Measurements from ENCODE around the gene PDE6A. TPM values are rescaled to one million over a fixed set of nuclear protein-coding genes. Genes with fewer than 3 reads are reported as not detected.
"Not testable (repeated sequence)": the region's sequence is repeated elsewhere in the genome, so short reads cannot be mapped to it uniquely, and the experiment has no call there.

The PDE6A gene
- total RNA-seq, 1 donor from 2014 or later = not detected

DNA sequence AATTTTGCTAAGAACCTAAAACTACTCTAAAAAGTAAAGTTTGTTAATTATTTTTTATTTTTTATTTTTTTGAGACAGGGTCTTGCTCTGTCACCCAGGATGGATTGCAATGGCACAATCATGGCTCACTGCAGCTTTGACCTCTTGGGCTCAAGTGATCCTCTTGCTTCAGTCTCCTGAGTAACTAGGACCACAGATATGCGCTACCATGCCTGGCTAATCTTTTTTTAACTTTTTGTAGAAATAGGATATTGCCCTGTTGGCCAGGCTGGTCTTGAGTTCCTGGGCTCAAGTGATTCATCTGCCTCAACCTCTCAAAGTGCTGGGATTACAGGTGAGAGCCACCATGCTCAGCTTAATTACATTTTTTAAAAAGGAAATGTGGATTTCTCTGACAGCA, 45.8 kb downstream of the PDE6A start:
- no peak for DNase-seq (ENCODE audit: low spot score in 2 of 2)
- FAIRE-seq = no peak

DNA sequence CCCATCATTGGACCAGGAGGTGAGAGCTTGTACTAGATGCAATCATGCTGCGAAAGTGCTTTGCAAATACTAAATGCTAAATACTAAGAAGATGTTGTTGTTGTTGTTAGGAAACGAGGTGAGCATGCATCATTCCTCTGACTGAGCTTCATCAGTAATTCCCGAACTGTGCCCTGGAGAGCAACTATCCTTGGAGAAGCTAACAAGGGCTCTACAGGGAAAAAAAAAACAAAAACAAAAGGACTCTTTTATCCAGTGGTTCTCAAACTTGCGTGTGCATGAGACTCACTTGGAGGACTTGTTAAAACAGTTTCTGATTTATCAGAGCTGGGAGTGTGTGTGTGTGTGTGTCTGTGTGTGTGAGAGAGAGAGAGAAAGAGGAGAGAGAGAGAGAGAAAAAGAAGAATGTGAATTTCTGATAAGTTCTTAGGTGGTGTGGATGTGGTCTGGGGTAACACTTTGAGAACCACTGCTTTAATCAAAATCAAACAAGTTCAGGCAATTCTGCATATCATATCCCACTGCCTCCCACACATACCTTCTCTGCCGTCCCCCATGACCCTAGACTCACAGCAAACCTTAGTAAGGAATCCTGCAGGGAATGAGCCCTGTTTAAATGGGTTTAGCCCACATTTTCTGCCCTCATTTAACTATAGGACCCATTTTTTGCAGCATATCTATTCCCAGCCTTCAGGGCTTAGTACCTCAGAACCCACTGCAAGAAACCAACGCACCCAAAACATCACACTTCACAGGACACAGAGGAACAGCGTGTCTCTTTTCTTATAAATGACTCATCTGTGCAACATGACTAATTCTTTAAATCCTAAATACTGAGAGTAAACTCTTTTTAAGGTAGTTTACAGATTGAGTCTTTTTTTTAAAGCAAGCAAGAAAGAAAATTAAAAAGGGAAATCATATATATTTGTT, 48.9 kb downstream of the PDE6A start:
- DNase-seq (ENCODE audit: low spot score in 2 of 2) (no peak), FAIRE-seq (no peak)

DNA sequence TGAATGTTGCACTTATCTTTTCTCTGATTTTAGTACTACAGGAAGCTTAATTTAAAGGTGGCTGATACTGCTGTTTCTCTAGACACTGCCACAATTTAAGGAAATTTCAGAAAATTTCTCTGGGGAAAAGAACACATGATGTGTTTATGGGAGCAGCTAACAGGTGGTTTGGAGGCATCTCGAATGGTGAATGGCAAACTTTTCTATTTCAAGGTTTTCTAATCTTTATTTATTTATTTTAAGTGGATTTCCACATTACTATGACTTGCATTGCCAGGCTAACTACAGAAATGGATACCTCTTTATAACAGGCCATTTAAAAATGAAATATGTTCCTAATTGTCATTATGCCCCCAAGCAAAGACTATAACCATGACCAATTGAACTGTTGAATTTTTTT, 50.4 kb downstream of the PDE6A start:
- no peak for DNase-seq (ENCODE audit: low spot score in 2 of 2)
- no peak for FAIRE-seq

DNA sequence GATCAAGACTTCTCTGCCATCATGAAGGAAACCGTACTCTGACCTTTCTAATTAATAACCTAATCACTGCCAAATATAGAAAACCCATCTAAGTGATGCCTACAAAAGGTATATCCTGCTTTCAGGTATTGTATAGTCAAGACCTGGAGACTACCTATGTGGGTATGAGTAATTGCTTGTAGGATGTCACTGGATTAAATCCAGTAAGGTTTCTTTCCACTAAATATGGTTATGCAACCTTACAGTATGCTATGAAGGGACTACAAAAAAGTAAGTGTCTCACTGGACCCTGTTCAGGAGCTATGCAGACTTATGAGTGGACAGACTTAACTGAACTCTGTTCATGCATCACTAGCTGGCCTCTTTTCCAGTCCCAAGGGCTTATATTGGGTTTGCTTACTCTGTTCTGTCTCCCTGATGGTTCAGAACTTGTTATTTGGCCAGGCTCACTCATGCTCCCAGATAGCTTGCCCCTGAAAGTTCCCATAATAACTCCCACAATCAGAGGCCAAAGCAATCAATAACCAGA, 51.1 kb downstream of the PDE6A start:
- DNase-seq (ENCODE audit: low spot score in 2 of 2) = no peak
- no peak for FAIRE-seq

- no peak for FAIRE-seq
- DNase-seq (ENCODE audit: low spot score in 2 of 2) = no peak
These were observed 52.0 kb downstream of the PDE6A start for GRCh38 chr5:149892594-149892993.

DNA sequence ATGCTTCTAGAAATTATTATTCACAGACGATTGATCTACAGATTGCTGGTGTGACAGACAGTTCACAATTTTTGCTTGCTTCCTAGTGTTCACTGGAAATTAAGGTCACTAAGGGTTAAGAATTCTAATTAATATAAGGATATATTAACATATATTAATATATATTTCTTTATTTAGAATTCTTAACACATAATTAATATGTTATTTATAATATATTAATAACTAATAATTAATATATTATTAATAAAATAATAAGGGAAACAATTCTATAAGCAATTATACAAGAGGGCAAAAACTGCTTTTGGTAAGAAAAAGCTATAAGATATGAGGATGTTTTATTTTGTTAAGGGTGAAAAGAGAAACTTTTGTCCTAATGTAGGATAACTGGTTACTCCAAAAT, 56.3 kb downstream of the PDE6A start:
- DNase-seq (ENCODE audit: low spot score in 2 of 2) (no peak), FAIRE-seq (no peak)

GRCh38 chr5:149887622-149888183, 56.9 kb downstream of the PDE6A start:
- FAIRE-seq = no peak
- DNase-seq (ENCODE audit: low spot score in 2 of 2) = no peak

DNA sequence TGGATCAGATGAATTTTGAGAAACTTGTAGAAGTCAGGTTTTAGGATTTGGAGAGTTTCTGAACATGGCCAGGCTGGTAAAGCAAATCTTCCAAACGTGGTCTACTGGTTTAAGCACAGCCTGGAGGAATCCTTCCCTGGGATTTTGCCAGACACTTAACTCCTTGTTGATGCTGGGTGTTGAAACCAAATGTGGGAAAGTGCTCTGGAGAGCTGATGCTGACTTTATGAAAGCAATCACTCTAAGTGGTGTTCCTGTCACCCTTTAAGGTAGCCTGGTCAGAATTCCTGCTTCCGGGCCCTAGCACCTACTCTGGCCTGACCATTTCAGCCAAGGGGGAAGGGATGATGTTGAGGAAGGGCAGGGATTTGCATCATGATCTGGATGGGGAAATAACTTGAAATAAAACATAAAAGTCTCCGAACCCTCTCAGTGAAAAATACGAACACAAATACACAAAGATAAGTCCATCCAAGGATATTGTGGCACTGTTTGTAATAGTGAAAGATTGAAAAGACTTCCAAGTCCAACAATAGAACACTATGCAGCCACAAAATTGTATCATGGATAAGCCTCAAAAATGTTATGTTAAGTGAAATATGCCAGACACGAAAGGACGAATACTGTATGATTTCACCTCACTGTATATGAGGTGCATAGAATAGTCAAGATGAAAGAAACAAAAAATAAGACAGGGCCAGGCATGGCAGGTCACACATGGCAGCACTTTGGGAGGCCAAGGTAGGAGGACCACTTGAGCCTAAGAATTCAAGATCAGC, 57.7 kb downstream of the PDE6A start:
- FAIRE-seq (no peak), DNase-seq (ENCODE audit: low spot score in 2 of 2) (no peak)

DNA sequence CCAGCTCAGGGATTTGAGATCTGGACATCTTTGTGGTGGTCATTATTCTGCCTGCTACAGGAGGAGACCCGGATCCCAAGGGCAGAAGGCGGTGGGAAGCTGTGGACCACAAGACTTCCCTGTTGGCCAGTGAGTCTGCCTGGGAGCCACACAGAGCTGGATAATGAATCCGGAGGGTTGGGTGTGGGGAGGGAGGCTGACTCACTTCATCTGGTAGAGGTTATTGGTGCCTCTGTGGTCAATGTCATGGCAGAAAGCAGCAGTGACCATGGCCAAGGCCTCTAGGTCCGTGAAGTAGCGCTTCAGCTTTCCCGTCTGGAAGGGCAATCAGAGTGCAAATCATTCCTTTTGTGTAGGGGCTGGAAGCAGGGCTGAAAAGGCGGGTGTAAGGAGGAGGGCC, 58.5 kb downstream of the PDE6A start:
- FAIRE-seq (no peak), DNase-seq (ENCODE audit: low spot score in 2 of 2) (no peak)

DNA sequence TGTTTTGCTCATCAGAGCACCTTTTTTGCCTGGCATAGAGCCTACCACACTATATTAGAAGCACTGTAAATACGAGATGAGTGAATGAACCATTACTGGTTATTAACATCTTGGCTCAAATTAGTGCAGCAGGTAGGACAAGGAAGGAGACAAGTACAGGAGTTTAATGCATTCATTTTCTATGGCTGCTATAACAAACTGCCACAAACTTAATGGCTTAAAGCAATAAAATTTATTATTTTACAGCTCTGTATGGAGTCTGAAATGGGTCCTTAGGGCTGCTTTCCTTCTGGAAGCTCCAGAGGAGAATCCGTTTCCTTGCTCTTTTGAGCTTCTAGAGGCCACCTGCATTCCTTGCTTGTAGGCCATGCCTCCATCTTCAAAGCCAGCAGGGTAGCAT, 59.1 kb downstream of the PDE6A start:
- FAIRE-seq = no peak
- DNase-seq (ENCODE audit: low spot score in 2 of 2) = no peak

DNA sequence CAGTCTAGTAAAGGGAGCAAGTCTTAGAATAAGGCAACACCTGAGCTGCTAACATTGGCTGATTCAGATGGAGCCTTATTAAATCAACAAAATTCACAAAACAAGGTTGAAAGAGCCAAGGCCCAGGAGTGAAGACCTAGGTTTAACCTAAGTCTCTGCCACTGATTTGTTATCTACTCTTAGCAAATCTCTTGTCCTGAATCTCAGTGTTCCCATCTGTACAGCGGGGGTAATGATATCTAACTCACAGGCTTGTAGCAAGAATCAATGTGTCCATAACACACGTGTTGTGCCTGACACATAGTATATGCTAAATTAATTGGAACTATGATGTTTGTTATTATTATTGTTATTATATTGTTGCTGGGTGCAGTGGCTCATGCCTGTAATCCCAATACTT, 61.0 kb downstream of the PDE6A start:
- no peak for FAIRE-seq
- no peak for DNase-seq (ENCODE audit: low spot score in 2 of 2)

DNA sequence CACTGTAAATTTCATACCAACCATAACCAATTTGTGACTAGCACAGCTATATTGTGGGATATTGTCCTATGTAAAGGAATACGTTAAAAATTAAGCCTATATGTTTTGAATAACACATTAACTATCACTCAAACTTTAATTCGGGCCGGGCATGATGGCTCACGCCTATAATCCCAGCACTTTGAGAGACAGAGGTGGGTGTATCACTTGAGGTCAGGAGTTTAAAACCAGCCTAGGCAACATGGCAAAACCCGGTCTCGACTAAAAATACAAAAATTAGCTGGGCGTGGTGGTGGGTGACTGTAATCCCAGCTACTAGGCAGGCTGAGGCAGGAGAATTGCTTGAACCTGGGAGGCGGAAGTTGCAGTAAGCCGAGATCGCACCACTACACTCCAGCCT, 62.0 kb downstream of the PDE6A start:
- not testable (repeated sequence) for DNase-seq (ENCODE audit: low spot score in 2 of 2); FAIRE-seq

GRCh38 chr5:149881874-149882273, 62.7 kb downstream of the PDE6A start:
- FAIRE-seq (no peak), DNase-seq (ENCODE audit: low spot score in 2 of 2) (no peak)

DNA sequence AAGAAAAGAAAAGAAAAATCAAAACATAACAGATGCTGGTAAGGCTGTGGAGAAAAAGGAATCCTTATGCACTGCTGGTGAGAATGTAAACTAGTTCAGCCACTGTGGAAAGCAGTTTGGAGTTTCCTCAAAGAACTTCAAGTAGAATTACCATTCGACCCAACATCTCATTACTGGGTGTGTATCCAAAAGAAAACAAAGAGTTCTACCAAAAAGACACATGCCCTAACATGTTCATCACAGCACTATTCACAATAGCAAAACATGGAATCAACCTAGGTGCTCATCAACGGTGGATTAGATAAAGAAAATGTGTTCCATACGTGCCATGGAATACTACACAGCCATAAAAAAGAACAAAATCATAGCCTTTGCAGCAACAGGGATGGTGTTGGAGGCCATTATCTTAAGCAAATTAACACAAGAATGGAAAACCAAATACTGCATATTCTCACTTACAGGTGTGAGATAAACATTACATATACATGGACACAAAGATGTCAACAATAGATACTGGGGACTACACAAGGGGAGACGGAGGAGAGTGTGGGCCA, 63.4 kb downstream of the PDE6A start:
- FAIRE-seq (no peak), DNase-seq (ENCODE audit: low spot score in 2 of 2) (no peak)

- FAIRE-seq; DNase-seq (ENCODE audit: low spot score in 2 of 2): not testable (repeated sequence)
These were observed 65.0 kb downstream of the PDE6A start for GRCh38 chr5:149879593-149879992.

DNA sequence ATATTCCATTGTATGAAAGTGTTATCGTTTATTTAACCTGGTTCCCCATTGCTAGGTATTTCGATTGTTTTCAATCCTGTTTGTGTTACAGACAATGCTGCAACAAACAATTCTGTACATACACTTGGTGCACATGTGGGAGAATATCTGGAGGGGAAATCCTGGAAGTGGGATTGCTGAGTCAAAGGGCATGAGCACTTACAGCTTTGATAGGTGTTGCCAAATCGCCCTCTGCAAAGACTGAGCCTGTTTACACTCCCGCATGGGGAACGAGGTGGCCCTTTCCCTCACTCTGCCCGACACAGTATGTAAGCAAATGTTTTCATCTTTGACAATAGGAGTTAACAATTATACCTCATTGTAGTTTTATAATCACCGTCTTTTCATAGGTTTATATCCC, 66.2 kb downstream of the PDE6A start:
- FAIRE-seq = no peak

DNA sequence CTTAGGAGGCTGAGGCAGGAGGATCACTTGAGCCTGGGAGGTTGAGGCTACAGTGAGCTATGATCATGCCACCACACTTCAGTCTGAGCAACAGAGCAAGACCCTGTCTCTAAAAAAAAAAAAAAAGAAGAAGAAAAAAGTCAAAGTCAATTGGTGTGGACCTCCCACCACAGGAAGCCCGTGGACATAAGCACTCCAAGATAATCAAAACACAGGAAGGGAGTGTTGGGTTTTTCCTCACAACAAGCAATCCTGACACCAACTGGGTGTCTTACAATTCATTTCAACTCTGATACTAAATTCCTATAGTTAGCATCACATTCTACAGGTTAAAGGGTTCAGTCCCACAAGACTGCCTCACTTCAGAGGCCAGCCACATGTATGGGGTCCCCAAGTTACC, 70.7 kb downstream of the PDE6A start:
- DNase-seq (ENCODE audit: low spot score in 2 of 2) (no peak), FAIRE-seq (no peak)

More for the DNA sequence above, 66.2 kb downstream of the PDE6A start:
- no peak for DNase-seq (ENCODE audit: low spot score in 2 of 2)

- FAIRE-seq (no peak), DNase-seq (ENCODE audit: low spot score in 2 of 2) (no peak)
These were observed 72.1 kb downstream of the PDE6A start for GRCh38 chr5:149872351-149873040.

DNA sequence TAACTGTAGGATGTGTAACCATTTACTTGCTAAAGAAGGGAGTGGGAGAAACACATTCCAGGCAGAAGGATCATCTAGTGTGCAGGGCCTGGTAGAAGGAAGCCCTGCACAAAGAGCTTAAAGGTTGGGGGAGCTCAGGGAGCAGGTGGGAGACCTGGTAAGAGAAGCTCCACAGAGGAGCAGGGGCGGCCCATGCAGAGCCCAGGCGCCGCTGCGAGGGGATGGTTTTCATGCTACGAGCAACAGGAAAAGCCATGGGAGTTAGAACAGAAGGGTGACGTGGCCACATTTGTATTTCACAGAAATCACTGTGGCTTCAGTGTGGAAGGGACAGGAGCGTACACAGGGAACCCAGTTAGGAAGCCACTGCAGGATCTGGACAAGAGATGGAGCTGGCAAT, 73.1 kb downstream of the PDE6A start:
- no peak for FAIRE-seq

DNA sequence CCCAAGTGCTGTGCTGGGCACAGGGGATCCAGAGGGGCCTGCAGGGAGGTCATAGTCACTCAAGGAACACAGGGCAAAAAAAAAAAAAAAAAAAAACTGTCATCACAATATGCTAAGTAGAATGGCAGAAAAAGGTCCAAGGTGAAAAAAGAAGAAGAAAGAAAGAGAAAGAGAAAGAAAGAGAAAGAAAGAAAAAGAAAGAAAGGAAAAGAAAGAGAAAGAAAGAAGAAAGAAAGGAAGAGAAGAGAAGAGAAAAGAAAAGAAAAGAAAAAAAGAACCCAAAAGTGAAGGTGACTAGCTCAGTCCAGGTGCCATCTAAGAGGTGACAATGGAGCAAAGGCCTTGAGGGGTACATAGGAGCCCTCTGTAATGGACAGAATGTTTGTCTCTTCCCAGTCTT, 73.9 kb downstream of the PDE6A start:
- no peak for FAIRE-seq
- no peak for DNase-seq (ENCODE audit: low spot score in 2 of 2)

More for the DNA sequence above, 73.1 kb downstream of the PDE6A start:
- no peak for DNase-seq (ENCODE audit: low spot score in 2 of 2)

Measured in frontal cortex (tissue), 4 donors.